K562 (cell line): ENCODE data around the gene C1QTNF3.

Experiments
- ESRRA ChIP-seq: fragments of 450-650 bp; IDR thresholded peaks from 2 replicates; pipeline ENCODE4 v1.6.1; 2014; ENCODE audit warnings: low read depth, mild to moderate bottlenecking, moderate library complexity, borderline replicate concordance
- MAFF ChIP-seq: IDR thresholded peaks from 2 replicates; pipeline ENCODE4 v1.6.1; 2012; ENCODE audit warnings: low read length, improper control_type of control experiment

DNA sequence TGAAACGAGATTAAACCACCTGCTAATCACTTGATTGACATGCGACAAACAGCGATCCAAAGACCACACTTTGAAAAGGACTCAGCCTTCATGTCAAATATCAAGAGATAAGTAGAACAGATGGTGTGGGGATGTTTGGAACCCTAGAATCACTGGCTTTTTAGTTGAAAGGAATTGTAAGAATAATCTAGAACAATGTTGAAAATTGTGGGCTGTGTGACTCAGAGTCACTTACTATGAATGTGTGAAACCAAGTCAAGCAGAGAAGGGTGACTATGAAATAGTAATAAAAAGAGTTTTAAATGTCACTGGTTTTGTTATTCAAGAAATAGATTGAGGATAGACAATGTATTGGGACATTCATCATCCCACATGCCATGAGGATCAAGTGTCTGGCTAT is 14.1 kb upstream of the C1QTNF3 start:
- TF ChIP-seq ESRRA: no peak
- no peak for TF ChIP-seq MAFF
